Mucosa of rectum (tissue), 2 donors: ENCODE data around the gene ZSCAN10.
A peak's percentile ranks its signal among the peaks of the same experiment; 100 is the strongest.
"Not testable (repeated sequence)": the region's sequence is repeated elsewhere in the genome, so short reads cannot be mapped to it uniquely, and the experiment has no call there.

Experiments used
- H3K27ac ChIP-seq, 2 donors: one replicate each; pipeline ENCODE4 v1.7.0; 2013; ENCODE audit warnings: inconsistent platforms in 2 of 2, low read depth in 2 of 2, low read length in 2 of 2
- H3K27me3 ChIP-seq, 2 donors: one replicate each; pipeline ENCODE4 v1.7.0; 2013; ENCODE audit warnings: low read length in 2 of 2; ENCODE audit not compliant: control insufficient read depth in 2 of 2, insufficient read depth in 2 of 2
- H3K36me3 ChIP-seq, 2 donors: one replicate each; pipeline ENCODE4 v1.7.0; 2013; ENCODE audit warnings: low read length in 2 of 2; ENCODE audit not compliant: control insufficient read depth in 2 of 2, insufficient read depth in 2 of 2
- H3K4me1 ChIP-seq, 2 donors: one replicate each; pipeline ENCODE4 v1.7.0; 2013; ENCODE audit warnings: low read length in 2 of 2, mild to moderate bottlenecking in 1 of 2; ENCODE audit not compliant: control insufficient read depth in 2 of 2, insufficient read depth in 2 of 2
- H3K4me3 ChIP-seq, 2 donors: one replicate each; pipeline ENCODE4 v1.7.0; 2013; ENCODE audit warnings: low read length in 2 of 2
- H3K9ac ChIP-seq, 2 donors: one replicate each; pipeline ENCODE4 v1.7.0; 2013; ENCODE audit warnings: low read length in 2 of 2, low read depth in 1 of 2, mild to moderate bottlenecking in 1 of 2
- H3K9me3 ChIP-seq, 2 donors: one replicate each; pipeline ENCODE4 v1.7.0; 2013; ENCODE audit warnings: low read length in 2 of 2; ENCODE audit not compliant: control insufficient read depth in 2 of 2
- donor health status: healthy.
- donor health status: Normal muscosa, but diverticular disease.

ZSCAN10 gene

DNA sequence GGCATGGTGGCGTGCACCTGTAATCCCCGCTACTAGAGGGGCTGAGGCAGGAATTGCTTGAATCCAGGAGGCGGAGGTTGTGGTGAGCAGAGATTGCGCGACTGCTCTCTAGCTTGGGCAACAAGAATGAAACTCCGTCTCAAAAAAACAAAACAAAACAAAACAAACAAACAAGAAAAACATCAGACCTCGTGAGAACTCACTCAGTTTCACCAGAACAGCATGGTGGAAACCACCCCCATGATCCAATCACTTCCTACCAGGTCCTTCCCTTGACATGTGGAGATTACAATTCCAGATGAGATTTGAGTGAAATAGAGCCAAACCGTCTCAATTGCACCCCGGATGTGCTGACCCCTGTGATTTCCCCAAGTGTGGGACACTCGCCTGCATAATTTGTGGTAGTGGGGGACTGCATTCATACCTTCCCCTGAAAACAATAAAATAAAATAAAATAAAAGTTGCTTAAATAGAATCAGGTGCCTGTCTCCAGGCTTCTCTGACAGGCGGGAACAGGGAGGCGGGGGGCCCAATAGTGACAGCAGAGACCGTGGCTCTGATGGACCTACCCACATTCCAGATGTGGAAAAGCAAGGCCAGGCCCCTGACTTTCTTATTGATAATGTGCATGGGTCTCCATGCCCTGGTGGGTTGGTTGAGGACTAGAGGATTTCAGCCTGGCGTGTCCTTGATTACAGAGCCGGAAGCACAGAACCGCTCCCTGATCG is 13.1 kb downstream of the ZSCAN10 start:
- no peaks in the 10 kb centered on the region for H3K9me3 ChIP-seq
- peak overlapping the region in 1 of 2 donors; percentile 31 for H3K4me3 ChIP-seq

DNA sequence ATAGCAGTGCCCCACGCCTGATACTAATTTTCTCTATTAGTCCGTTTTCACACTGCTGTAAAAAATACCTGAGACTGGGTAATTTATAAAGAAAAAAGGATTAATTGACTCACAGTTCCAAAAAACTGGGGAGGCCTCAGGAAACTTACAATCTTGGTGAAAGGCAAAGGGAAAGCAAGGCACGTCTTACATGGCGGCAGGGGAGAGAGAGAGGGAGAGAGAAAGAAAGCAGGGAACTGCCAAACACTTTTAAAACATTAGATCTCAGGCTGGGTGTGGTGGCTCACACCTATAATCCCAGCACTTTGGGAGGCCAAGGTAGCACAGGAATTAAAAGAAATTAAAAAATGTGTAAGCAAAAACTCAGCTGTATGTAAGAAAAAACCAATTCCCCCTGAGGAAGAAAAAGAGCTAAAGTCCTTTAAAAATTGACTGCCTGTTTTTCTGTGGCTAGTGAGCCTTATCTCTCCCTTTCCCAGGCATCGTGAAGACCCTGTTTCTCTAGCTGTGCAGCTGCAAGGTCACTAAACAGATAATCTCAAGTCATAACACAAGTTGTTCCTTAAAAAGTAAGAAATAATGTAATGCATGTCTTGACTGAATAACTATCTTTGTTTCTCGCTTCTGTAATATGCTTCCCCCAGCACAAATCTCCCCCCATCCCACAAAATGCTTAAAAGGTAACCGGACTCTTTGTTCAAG is 14.0 kb downstream of the ZSCAN10 start:
- peaks cover 0 to 13% of the 10 kb centered on the region in 2 donors for H3K4me1 ChIP-seq
- H3K4me3 ChIP-seq, result no peak overlapping the region
- H3K27ac ChIP-seq, result no peak overlapping the region

More for the DNA sequence above, 13.1 kb downstream of the ZSCAN10 start:
- Histone ChIP-seq H3K27me3 (no peaks in the 10 kb centered on the region), H3K27ac (peak overlapping the region in 1 of 2 donors; percentile 58), H3K36me3 (no peaks in the 10 kb centered on the region), H3K4me1 (peaks cover 0 to 13% of the 10 kb centered on the region in 2 donors), H3K9ac (no peak overlapping the region)

DNA sequence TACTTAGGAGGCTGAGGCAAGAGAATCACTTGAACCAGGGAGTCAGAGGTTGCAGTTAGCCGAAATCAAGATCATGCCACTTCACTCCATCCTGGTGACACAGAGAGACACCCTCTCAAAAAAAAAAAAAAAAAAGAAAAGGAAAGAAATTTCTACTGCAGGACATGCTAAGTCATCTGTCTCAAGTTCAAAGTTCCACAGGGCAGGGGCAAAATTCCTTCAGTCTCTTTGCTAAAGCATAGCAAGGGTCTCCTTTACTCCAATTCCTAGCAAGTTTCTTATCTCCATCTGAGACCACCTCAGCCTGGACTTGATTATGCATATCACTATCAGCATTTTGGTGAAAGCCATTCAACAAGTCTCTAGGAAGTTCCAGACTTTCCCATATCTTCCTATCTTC is 14.6 kb downstream of the ZSCAN10 start:
- Histone ChIP-seq H3K4me3 (no peak overlapping the region), H3K9me3 (no peaks in the 10 kb centered on the region), H3K27me3 (no peaks in the 10 kb centered on the region), H3K4me1 (peaks cover 0 to 13% of the 10 kb centered on the region in 2 donors), H3K36me3 (no peaks in the 10 kb centered on the region), H3K9ac (no peak overlapping the region), H3K27ac (no peak overlapping the region)

More for the DNA sequence above, 14.0 kb downstream of the ZSCAN10 start:
- H3K27me3 ChIP-seq, result no peaks in the 10 kb centered on the region
- H3K36me3 ChIP-seq, result no peaks in the 10 kb centered on the region
- no peak overlapping the region for H3K9ac ChIP-seq
- no peaks in the 10 kb centered on the region for H3K9me3 ChIP-seq

DNA sequence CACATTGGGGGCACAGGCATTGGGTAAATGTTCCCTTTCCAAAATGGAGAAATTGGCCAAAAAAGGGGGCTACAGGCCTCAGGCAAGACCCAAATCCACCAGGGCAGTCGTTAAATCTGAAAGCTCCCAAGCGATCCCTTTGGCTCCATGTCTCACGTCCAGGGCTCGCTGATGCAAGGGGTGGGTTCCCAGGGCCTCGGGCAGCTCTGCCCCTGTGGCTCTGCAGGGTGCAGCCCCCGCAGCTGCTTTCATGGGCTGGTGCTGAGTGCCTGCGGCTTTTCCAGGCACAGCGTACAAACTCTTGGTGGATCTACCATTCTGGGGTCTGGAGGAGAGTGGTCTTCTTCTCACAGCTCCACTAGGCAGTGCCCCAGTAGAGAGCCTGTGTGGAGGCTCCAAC is 15.7 kb downstream of the ZSCAN10 start:
- H3K27ac ChIP-seq, H3K4me3 ChIP-seq, H3K9me3 ChIP-seq, H3K9ac ChIP-seq, H3K36me3 ChIP-seq, H3K27me3 ChIP-seq: not testable (repeated sequence)
- peaks cover 0 to 13% of the 10 kb centered on the region in 2 donors for H3K4me1 ChIP-seq

DNA sequence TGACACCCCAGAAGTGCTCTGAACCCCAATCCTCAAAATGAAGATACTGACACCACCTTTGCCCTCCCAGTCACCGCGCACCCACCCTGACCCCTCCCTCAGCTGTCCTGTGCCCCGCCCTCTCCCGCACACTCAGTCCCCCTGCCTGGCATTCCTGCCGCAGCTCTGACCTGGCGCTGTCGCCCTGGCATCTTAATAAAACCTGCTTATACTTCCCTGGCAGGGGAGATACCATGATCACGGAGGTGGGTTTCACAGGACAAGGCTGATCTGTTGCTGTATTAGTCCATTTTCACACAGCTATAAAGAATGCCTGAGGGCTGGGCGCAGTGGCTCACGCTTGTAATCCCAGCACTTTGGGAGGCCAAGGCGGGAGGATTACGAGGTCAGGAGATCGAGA is 17.1 kb downstream of the ZSCAN10 start:
- not testable (repeated sequence) for H3K36me3 ChIP-seq, H3K27ac ChIP-seq, H3K27me3 ChIP-seq, H3K9me3 ChIP-seq, H3K9ac ChIP-seq, H3K4me3 ChIP-seq, H3K4me1 ChIP-seq

DNA sequence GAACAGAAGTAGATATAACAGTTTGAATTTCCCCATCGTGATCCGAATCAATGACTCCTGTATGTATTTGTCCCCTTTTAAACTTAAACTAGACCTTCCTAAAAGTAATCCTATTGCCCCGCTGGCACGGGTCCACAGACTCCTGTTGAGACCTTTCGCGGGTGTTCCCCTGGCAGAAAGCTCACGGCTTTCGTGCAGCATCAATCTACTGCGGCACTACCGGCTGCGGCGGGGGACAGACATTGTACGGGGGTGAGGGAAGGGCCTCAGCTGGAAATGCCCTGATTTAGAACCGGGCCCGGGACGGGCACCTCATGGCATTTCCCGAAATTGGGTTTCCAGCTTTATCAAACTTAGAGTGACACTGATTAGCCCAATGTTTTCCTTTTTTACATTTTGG is 19.1 kb downstream of the ZSCAN10 start:
- H3K36me3 ChIP-seq, result no peaks in the 10 kb centered on the region
- H3K9ac ChIP-seq, result no peak overlapping the region
- no peak overlapping the region for H3K4me3 ChIP-seq
- H3K4me1 ChIP-seq, result peaks cover 0 to 5% of the 10 kb centered on the region in 2 donors
- H3K27me3 ChIP-seq, result no peaks in the 10 kb centered on the region
- H3K27ac ChIP-seq, result no peak overlapping the region
- H3K9me3 ChIP-seq, result no peaks in the 10 kb centered on the region

DNA sequence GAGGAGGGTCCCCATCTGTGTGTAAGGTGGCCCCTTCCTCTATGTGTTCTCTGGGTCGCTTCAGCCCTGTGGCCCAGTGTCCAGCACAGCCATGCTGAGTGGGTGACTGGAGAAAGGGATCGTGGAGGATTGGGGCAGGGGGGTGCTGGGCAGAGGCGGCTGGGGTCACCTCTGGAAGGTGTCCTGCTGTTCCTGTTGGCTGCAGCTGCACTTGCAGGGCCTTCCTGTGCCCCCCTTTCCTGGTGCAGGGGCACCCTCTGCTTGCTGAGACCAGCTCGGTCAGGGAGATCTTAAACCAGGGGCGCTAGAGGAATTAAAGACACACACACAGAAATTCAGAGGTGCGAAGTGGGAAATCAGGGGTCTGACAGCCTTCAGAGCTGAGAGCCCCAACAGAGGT is 22.5 kb downstream of the ZSCAN10 start:
- Histone ChIP-seq H3K9ac (no peak overlapping the region), H3K27ac (peak overlapping the region in 1 of 2 donors; percentile 54), H3K9me3 (no peaks in the 10 kb centered on the region), H3K4me1 (peaks cover 9% of the 10 kb centered on the region in 2 donors), H3K27me3 (peaks cover 0 to 1% of the 10 kb centered on the region in 2 donors), H3K36me3 (no peaks in the 10 kb centered on the region), H3K4me3 (no peak overlapping the region)

DNA sequence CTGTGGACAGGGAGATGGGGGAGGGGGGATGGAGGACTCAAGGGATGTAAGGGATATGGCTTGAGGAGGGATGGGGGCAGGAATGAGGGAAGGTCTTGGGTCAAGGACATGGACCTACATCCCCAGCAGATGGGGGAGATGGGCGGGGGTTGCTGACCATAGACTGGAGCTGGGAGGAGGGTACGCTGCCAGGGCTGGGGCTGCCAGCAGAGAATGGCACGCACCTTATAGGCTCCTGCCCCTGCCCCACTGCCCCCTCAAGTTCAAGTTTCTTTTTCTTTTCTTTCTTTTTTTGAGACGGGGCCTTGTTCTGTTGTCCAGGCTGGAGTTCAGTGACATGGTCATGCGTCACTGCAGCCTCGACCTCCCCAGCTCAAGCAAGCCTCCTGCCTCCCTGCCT is 23.1 kb downstream of the ZSCAN10 start:
- peak overlapping the region in 1 of 2 donors; percentile 54 for H3K27ac ChIP-seq
- not testable (repeated sequence) for H3K9me3 ChIP-seq, H3K9ac ChIP-seq, H3K4me1 ChIP-seq, H3K36me3 ChIP-seq, H3K4me3 ChIP-seq, H3K27me3 ChIP-seq

DNA sequence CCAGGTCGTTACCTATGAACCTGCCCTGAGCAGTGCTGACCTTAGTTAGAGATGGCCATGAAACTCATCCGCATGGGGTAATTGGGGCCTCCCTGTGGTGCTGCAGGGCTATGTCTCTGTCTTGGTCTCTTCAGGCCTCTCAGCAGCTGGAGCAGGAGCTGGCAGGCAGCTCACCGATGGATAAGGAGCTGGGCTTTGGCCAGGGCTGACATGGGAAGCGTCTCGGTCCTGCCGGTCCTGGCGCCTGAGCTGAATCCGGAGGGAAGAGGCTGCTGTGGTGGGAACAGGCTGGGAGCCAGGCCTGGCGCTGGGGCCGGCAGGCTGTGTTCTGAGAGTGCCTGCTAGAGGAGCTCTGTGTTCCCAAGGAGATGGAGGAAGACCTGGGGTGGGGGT is 23.6 kb downstream of the ZSCAN10 start:
- Histone ChIP-seq H3K36me3 (no peaks in the 10 kb centered on the region), H3K4me3 (peak overlapping the region in 1 of 2 donors; percentile 1), H3K27ac (peak overlapping the region; percentile 46 to 54), H3K9me3 (no peaks in the 10 kb centered on the region), H3K9ac (no peak overlapping the region), H3K4me1 (peaks cover 9% of the 10 kb centered on the region in 2 donors), H3K27me3 (peaks cover 0 to 1% of the 10 kb centered on the region in 2 donors)

DNA sequence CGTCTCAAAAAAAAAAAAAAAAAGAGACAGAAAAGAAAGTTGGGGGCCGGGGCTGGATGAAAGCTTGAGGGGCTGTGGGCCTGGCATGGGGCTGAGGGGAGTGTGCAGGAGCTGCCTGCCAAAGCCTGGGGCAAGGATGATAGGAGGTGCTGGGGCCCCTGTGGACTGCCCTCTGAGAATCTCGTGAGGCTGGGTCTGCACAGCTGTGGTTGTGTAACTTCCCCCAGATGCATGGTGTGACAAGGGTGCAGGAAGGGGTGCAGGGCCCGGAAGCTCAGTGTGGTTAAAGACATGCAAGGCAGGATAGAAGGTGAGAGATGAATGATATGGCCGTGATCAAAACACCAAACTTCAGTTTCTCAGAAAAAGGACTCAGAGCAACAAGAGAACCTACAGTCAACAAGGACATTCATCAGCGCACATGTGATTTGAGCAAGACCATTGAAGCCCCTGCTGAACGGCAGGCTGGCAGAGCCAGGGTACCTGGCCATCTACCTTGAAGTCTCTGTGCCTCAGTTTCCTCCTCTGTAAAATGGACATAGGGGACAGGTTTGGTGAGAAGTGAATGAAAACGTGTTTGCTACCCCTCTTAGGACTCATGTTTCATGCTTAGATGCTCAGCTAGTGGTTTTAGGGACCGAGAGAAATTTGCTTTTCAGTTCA is 24.1 kb downstream of the ZSCAN10 start:
- H3K9ac ChIP-seq, result no peak overlapping the region
- H3K4me3 ChIP-seq, result peak overlapping the region in 1 of 2 donors; percentile 1
- no peaks in the 10 kb centered on the region for H3K9me3 ChIP-seq
- H3K27ac ChIP-seq, result peak overlapping the region; percentile 46 to 54
- H3K4me1 ChIP-seq, result peaks cover 9% of the 10 kb centered on the region in 2 donors
- peaks cover 0 to 1% of the 10 kb centered on the region in 2 donors for H3K27me3 ChIP-seq
- H3K36me3 ChIP-seq, result no peaks in the 10 kb centered on the region
